HepG2 (cell line): ENCODE data around the gene OSGIN1. TPM values are rescaled to one million over a fixed set of nuclear protein-coding genes. Genes with fewer than 3 reads are reported as not detected.

Experiments used
- ARID2 ChIP-seq: sonication (generic); formaldehyde crosslinking; IDR thresholded peaks from 2 replicates; pipeline ENCODE4 v1.8.1; 2022; ENCODE audit warnings: mild to moderate bottlenecking, missing genetic modification reagents, borderline replicate concordance
- FOXA3 ChIP-seq: IDR thresholded peaks from 2 replicates; pipeline ENCODE4 v1.6.1; 2016; ENCODE audit warnings: missing genetic modification reagents, missing compliant biosample characterization
- FUBP1 ChIP-seq: sonication (generic); formaldehyde crosslinking; IDR thresholded peaks from 2 replicates; pipeline ENCODE4 v1.5.1; 2020; ENCODE audit warnings: missing genetic modification reagents, mild to moderate bottlenecking, borderline replicate concordance
- IRF9 ChIP-seq: sonication (generic); formaldehyde crosslinking; IDR thresholded peaks from 2 replicates; pipeline ENCODE4 v1.8.0; 2022; ENCODE audit warnings: missing genetic modification reagents, mild to moderate bottlenecking, borderline replicate concordance
- KLF6 ChIP-seq: IDR thresholded peaks from 2 replicates; pipeline ENCODE4 v1.8.0; 2016; ENCODE audit warnings: missing biosample characterization, missing genetic modification reagents
- PBX3 ChIP-seq: sonication (generic); formaldehyde crosslinking; IDR thresholded peaks from 2 replicates; pipeline ENCODE4 v1.8.1; 2023; ENCODE audit warnings: missing genetic modification reagents, inconsistent platforms, borderline replicate concordance
- PCBP1 ChIP-seq: fragments of 200-400 bp; formaldehyde crosslinking; IDR thresholded peaks from 2 replicates; pipeline ENCODE4 v1.6.1; 2017; ENCODE audit warnings: mild to moderate bottlenecking, low read depth, low read length, borderline replicate concordance
- RARA ChIP-seq: IDR thresholded peaks from 2 replicates; pipeline ENCODE4 v1.6.1; 2016; ENCODE audit warnings: missing genetic modification reagents, missing compliant biosample characterization
- SNAPC2 ChIP-seq: sonication (generic); formaldehyde crosslinking; IDR thresholded peaks from 2 replicates; pipeline ENCODE4 v1.8.1; 2022; ENCODE audit warnings: mild to moderate bottlenecking, missing genetic modification reagents
- SOX13 ChIP-seq, 3 experiments: fragments of 450-650 bp in 1 of 3; sonication (generic) in 1 of 3; formaldehyde crosslinking in 1 of 3; IDR thresholded peaks in 2 of 3; conservative IDR thresholded peaks in 1 of 3; 2 replicates each; pipeline versions ENCODE4 v1.5.0 to v1.6.1; 2016 to 2020; ENCODE audit warnings: antibody characterized with exemption in 1 of 3, mild to moderate bottlenecking in 1 of 3, missing compliant biosample characterization in 1 of 3, missing genetic modification reagents in 1 of 3, moderate library complexity in 1 of 3
- SP1 ChIP-seq, 2 experiments: fragments of 450-650 bp in 1 of 2; sonication (generic) in 1 of 2; formaldehyde crosslinking in 1 of 2; IDR thresholded peaks; 2 replicates each; pipeline versions ENCODE4 v1.4.0 to v1.6.1; 2016 to 2020; ENCODE audit warnings: missing genetic modification reagents in 1 of 2
- TCF7 ChIP-seq: sonication (generic); IDR thresholded peaks from 2 replicates; pipeline ENCODE4 v1.6.1; 2016; ENCODE audit warnings: antibody characterized with exemption, low read depth
- ZBTB4 ChIP-seq: sonication (generic); formaldehyde crosslinking; IDR thresholded peaks from 2 replicates; pipeline ENCODE4 v1.4.0; 2020; ENCODE audit warnings: missing genetic modification reagents, mild to moderate bottlenecking, borderline replicate concordance
- ZBTB46 ChIP-seq: sonication (generic); formaldehyde crosslinking; IDR thresholded peaks from 2 replicates; pipeline ENCODE4 v1.4.0; 2020; ENCODE audit warnings: mild to moderate bottlenecking, missing genetic modification reagents, borderline replicate concordance
- ZNF331 ChIP-seq: sonication (generic); formaldehyde crosslinking; IDR thresholded peaks from 2 replicates; pipeline ENCODE4 v1.4.0; 2020; ENCODE audit warnings: missing genetic modification reagents
- ZNF549 ChIP-seq: sonication (generic); formaldehyde crosslinking; IDR thresholded peaks from 2 replicates; pipeline ENCODE4 v1.5.0; 2020; ENCODE audit warnings: missing genetic modification reagents
- ZNF605 ChIP-seq: sonication (generic); formaldehyde crosslinking; IDR thresholded peaks from 2 replicates; pipeline ENCODE4 v1.8.0; 2022; ENCODE audit warnings: mild to moderate bottlenecking, missing genetic modification reagents
- ZNF615 ChIP-seq: sonication (generic); formaldehyde crosslinking; IDR thresholded peaks from 2 replicates; pipeline ENCODE4 v1.5.0; 2020; ENCODE audit warnings: mild to moderate bottlenecking, missing genetic modification reagents, borderline replicate concordance
- polyA plus RNA-seq, 8 experiments: library from polyadenylated mRNA; depleted of rRNA in 3 of 8; stranded (reverse) in 7 of 8; unstranded in 1 of 8; fragments of >200 nt; fragmentation: Illumina TruSeq in 4 of 8; extraction: Trizol in 4 of 8; gene quantifications; 2 replicates each; pipeline versions ENCODE4 v1.2.1 to v1.2.3, GENCODE V29; 2011 to 2016; ENCODE audit warnings: low read depth in 4 of 8, missing spikeins in 1 of 8, mixed read lengths in 1 of 8; ENCODE audit not compliant: insufficient read depth in 1 of 8
- total RNA-seq, 5 experiments: library from RNA; depleted of rRNA; stranded (reverse); fragments of >200 nt; fragmentation: Illumina TruSeq; extraction: Trizol; gene quantifications; 2 replicates each; pipeline ENCODE4 v1.2.3, GENCODE V29; 2016; ENCODE audit warnings: low read depth in 1 of 5

Gene OSGIN1
- total and polyA plus RNA-seq, 2 of the 13 experiments (the other 11 are each of a cell fraction or from before 2014, with no cell fraction given): 20.5 to 27.1 TPM

- TF ChIP-seq ZNF549 (CRISPR knock-in tag): no peak
- peak; percentile 100 for TF ChIP-seq FOXA3 (CRISPR knock-in tag)
- TF ChIP-seq PCBP1: no peak
- peak; percentile 85 for TF ChIP-seq TCF7
- TF ChIP-seq KLF6: peak; percentile 94
- peak; percentile 93 for TF ChIP-seq SOX13 (IDR thresholded peaks at IDR 0.05)
- TF ChIP-seq SOX13 (CRISPR knock-in tag; conservative IDR thresholded peaks at IDR 0.05 in 1 of 2, IDR thresholded peaks at IDR 0.05 in 1 of 2): peak in 1 of 2 experiments; percentile 100; a peak in 2 of 4 replicates
- peak; percentile 98 for TF ChIP-seq ZNF331 (CRISPR knock-in tag)
- peak; percentile 75; the same call in 1 of the 2 replicates for TF ChIP-seq IRF9
- TF ChIP-seq ZNF615 (CRISPR knock-in tag): 0 out of 2 replicates have a peak, but pooled peaks have one; percentile 58
- TF ChIP-seq SP1 (IDR thresholded peaks at IDR 0.05): no peak
- TF ChIP-seq SP1 (CRISPR knock-in tag; IDR thresholded peaks at IDR 0.05): peak; percentile 41
- TF ChIP-seq FUBP1 (CRISPR knock-in tag): no peak
- peak; percentile 92; the same call in 1 of the 2 replicates for TF ChIP-seq ZBTB4
- TF ChIP-seq ZNF605 (CRISPR knock-in tag): peak; percentile 98
- TF ChIP-seq RARA (CRISPR knock-in tag): peak; percentile 100
- TF ChIP-seq PBX3 (CRISPR knock-in tag): no peak
- TF ChIP-seq SNAPC2 (CRISPR knock-in tag): peak; percentile 89
- TF ChIP-seq ZBTB46: no peak
- TF ChIP-seq ARID2: peak; percentile 93
These were observed 10.1 kb upstream of the OSGIN1 start (continued) for GRCh38 chr16:83942815-83943515.
